DMS53 (cell line): ENCODE measurements around the gene TAF9B.
"Not testable (repeated sequence)": the region's sequence is repeated elsewhere in the genome, so short reads cannot be mapped to it uniquely, and the experiment has no call there.

Experiments used
- DNase-seq: peaks from one replicate; lab custom pipeline; 2025; lab: John Stamatoyannopoulos, UW

TAF9B gene

DNA sequence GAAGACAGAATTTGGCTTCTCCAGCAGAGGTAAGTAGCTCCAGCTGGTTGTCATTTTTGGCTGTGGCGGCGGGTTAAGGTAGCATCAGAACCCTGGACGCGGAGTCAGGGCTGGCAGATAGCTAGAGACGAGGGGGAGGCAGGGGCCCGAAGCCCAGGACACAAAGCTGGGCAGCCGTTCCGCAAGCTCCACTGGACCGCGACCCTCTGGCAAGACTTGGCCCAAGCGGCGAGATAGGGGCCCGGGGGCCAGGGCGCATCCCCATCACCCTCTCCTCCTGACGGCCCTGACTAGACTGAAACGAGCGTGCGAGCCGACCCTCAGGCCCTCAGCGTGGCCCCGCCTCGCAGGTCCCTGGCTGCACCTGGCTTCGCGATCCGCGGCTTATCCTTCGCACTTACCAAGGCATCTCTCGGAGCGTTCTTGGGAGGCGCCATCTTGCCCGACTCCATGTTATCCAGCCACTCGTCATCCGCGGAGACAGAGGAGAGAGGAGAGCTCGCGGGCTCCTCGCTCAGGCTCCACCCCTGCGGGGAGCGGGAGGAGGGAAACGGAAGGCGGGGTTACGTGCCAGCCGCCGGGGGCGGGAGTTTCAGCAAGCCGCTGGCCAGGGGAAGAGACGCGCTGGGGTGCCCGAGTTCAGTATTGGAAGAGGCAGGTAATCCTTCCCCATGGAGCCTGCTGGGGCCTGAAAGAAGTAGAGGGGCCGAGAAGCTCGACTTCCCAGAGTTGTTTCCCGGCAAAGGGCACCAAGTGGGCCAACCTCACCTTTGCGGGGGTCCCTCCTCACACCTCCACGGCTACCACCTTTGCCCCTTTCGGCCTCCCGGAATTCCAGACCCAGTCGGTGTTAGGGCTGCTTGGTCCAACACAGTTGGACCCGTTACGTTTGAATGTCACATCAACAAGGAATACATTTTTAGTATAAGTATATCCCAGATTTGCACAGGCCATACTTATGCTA is at the start of gene TAF9B:
Gene TAF9B, minus strand, starts transcription at position 491 of the 964 bp plus-strand sequence. Its CDS starts 39 bp downstream, at position 452.
- peak; percentile 94 for DNase-seq

GRCh38 chrX:78182881-78183280 is 43.4 kb upstream of the TAF9B start:
- no peak for DNase-seq

- DNase-seq = no peak
These were observed 41.9 kb upstream of the TAF9B start for GRCh38 chrX:78181307-78181706.

DNA sequence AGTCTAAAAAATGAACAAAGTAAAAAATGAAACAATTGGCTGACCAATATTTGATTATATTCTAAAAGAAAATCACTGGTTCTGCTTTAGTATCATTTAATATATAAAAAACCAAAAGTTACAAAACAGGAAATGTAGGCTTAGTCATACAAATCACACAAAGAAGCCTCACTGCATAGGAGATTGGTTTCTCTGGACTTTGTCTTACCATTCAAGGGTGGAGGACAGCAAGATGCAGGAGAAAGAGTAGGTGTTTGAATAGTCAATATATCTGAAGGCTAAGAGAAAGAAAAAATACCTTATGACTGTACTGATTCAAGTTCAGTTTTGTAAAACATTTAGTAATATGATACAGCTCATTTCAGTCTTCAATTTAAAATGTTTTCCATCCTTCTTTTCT is 28.6 kb upstream of the TAF9B start:
- peak; percentile 5 for DNase-seq

- no peak for DNase-seq
These were observed 26.0 kb upstream of the TAF9B start for GRCh38 chrX:78165425-78165824.

DNA sequence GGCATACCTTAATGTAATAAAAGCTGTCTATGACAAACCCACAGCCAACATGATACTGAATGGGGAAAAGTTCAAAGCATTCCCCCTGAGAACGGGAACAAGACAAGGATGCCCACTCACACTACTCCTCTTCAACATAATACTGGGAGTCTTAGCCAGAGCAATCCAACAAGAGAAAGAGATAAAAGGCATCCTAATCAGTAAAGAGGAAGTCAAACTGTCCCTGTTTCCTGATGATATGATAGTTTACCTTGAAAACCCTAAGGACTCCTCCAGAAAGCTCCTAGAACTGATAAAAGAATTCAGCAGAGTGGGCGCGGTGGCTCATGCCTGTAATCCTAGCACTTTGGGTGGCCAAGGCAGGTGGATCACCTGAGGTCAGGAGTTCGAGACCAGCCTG is 23.7 kb upstream of the TAF9B start:
- DNase-seq = not testable (repeated sequence)

GRCh38 chrX:78160711-78161110 is 21.3 kb upstream of the TAF9B start:
- not testable (repeated sequence) for DNase-seq

GRCh38 chrX:78157846-78158245 is 18.4 kb upstream of the TAF9B start:
- DNase-seq = peak; percentile 23

DNA sequence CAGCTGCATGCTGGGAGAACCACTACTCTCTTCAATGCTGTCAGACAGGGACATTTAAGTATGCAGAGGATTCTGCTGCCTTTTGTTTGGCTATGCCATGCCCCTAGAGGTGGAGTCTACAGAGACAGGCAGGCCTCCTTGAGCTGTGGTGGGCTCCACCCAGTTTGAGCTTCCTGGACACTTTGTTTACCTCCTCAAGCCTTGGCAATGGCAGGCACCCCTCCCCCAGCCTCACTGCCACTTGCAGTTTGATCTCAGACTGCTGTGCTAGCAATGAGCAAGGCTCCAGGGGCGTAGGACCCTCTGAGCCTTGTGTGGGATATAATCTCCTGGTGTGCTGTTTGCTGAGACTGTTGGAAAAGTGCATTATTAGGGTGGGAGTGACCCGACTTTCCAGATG is 17.9 kb upstream of the TAF9B start:
- DNase-seq = peak; percentile 18

GRCh38 chrX:78147002-78147540 is 7.6 kb upstream of the TAF9B start:
- not testable (repeated sequence) for DNase-seq

- DNase-seq = peak; percentile 12
These were observed 756 bp upstream of the TAF9B start for GRCh38 chrX:78140206-78140605.

- no peak for DNase-seq
These were observed 6.1 kb downstream of the TAF9B start for GRCh38 chrX:78133238-78133960.

DNA sequence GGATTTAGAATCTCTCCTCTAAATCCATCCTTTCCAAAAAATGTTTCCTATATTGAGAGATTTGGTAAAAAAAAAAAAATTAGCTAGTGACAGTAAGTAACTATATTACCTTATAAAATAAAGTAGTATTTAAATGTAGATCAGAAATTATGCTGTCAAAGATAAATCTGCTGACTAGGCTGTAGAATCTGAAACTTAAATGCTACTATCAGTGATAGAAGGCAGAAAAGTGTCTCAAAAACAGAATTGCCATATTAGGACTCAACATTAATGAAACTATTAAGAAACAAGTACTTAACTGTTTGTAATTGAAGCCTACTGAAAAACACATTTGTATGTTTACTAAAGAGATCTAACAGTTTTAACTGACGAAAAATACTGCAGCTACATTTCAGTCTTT is 8.3 kb downstream of the TAF9B start:
- no peak for DNase-seq

DNA sequence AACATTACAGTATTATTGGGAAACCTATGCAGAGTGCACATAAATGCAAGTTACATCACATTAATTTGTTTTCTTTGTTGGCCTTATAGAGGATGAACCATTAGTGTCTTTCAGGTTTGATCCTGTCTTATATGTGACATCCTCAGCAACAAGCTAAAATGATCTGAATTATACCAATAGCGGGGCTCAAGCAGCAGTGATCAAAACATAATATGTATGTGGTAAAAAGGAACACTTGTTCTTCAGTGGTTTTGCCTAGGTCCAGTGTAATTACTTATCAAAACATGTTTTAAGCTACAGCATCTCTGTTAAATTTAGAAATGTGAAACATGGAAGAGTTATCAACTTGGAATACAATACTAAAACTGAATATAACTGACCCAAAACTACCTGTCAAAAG is 9.1 kb downstream of the TAF9B start:
- no peak for DNase-seq

- no peak for DNase-seq
These were observed 9.7 kb downstream of the TAF9B start for GRCh38 chrX:78129714-78130113.

DNA sequence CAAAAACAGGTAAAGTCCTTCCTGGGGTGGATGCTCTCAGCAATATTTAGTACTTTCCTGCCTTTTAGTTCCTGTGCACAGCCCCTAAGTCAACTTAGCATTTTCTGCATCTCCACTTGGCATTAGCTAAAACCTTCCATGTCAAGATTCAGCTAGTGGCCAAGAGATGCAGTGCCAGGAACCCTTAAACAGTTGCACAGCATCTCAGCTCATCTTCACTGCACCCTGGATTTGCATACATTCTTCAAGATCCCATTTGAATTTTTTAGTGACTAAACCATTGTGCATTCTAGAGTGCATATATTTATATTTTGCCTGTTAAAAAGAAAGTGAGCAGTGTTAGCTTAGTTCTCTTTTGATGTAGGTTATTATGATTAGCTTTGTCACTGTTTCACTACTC is 13.7 kb downstream of the TAF9B start:
- DNase-seq = not testable (repeated sequence)

DNA sequence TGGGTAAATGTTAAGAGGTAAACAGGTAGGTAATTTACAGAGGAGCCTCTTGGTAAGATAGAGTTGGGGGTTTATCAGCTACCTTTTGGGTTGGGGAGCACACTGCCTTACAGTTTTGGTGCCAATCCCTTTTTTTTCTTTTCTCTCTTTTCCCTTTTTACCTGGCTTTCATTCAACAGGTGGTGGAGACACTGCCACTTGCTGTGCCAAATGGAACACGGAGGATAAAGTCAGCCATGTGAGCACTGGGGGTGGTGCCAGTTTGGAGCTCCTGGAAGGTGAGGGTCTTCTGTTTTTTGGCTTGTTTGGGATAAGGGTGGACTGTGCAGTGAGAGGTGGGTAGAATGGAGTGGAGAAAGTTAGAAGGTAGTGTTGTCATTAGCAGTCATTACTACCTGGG is 14.3 kb downstream of the TAF9B start:
- DNase-seq = no peak

DNA sequence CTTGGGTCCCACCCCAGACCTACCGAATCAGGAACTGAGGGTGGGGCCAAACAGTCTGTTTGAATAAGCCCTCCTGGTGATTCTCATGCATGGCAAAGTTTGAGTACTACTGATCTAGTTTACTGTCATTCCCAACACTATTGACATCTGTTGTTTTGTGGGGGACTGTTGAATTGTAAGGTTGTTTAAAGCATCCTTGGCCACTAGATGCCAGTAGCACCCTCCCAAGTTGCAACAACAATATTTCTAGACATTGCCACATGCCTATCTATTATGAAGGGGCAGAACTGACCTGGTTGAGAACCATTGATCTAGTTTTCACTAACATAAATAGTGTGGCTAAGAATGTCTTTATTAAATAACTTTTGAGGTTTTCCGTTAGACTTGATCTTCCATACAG is 15.1 kb downstream of the TAF9B start:
- DNase-seq = peak; percentile 33

GRCh38 chrX:78123190-78123589 is 16.3 kb downstream of the TAF9B start:
- no peak for DNase-seq

DNA sequence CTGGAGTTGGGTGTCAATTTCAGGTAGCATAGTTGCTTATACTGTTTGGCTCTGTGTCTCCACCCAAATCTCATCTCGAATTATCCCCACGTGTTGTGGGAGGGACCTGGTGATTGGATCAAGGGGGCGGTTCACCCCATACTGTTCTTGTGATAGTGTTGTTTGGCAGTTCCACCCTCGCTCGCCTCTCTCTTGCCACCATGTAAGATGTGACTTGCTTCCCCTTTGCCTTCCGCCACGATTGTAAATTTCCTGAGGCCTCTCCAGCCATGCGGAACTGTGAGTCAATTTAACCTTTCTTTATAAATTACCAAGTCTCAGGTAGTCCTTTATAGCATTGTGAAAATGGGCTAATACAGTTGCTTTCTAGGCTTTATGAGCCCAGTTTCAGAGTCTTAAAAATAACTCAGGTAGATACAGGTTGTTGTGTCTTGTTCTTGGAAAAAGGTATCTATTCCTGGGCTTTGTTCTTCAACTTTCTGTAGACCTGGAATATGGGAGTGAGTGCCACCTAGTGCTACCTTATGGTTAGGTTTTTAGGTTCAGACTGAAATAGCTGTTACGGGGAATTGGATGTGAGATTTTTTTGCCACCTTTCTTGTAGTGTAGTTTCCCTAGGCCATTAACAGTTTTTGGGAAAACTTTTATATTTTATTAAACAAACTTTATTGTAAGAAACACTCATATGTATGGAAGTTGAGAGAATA is 19.8 kb downstream of the TAF9B start:
- peak; percentile 49 for DNase-seq

GRCh38 chrX:78118628-78119027 is 20.8 kb downstream of the TAF9B start:
- no peak for DNase-seq

DNA sequence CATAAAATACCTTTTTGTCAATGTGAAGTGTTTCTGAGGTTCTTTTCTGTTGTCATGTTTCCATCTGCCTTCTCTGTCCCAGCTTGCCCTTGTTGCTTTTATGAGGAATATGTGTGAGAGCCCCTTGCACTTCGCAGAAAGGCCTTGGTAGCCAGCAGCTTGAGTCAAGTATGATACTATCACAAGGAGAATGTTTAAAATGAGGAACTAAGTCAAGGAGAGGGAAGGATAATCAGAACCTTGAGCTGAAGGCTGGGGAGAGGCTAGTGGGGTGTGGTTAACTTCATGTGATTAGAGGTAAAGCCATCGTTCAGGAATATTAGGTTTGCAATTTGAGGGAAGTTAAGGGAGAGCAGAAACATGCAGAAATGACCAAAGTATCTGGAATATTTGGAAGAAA is 22.7 kb downstream of the TAF9B start:
- no peak for DNase-seq
